ENCODE measurements around the gene LPP. TPM values are rescaled to one million over a fixed set of nuclear protein-coding genes. Genes with fewer than 3 reads are reported as not detected.

LPP gene
- total and polyA plus RNA-seq, 2 of the 4 experiments (the other 2 are of a cell fraction): 16.0 to 130 TPM

- Histone ChIP-seq H4K8ac (ENCODE audit: low read depth in 2 of 2, low read length in 2 of 2) (no peak overlapping the region), H3K4me1 (ENCODE audit: control insufficient read depth, insufficient read depth, low read length) (no peaks in the 10 kb centered on the region), H3K36me3 (ENCODE audit: control insufficient read depth, insufficient read depth, low read length) (peaks cover 5% of the 10 kb centered on the region; the same call in 1 of the 2 replicates), H3K9ac (ENCODE audit: low read depth, low read length) (no peak overlapping the region), H3K79me1 (ENCODE audit: low read depth in 1 of 2, low read length in 2 of 2) (peaks cover 29 to 61% of the 10 kb centered on the region in 2 experiments), H3K4me3 (ENCODE audit: insufficient read depth, low read depth, low read length) (no peak overlapping the region), H3K9me1 (ENCODE audit: insufficient read depth, low read length) (no peaks in the 10 kb centered on the region), H3K56ac (ENCODE audit: extremely low read depth, insufficient read depth, low read length) (no peak overlapping the region), H2AK9ac (replicated peaks; ENCODE audit: low read depth, low read length, poor library complexity) (no peak overlapping the region), H2BK5ac (ENCODE audit: low read depth, low read length, poor library complexity, severe bottlenecking) (no peak overlapping the region), H3K4ac (ENCODE audit: low read depth, low read length) (no peak overlapping the region), H3K9me3 (ENCODE audit: control insufficient read depth, insufficient read depth, low read length) (0 out of 2 replicates have a peak, but pooled peaks cover 2% of the 10 kb centered on the region), H3K27me3 (ENCODE audit: control insufficient read depth, insufficient read depth, low read length) (no peaks in the 10 kb centered on the region), H2BK120ac (ENCODE audit: low read depth, low read length) (no peak overlapping the region), H2AK5ac (ENCODE audit: low read depth, low read length) (no peak overlapping the region), H4K5ac (ENCODE audit: low read depth, low read length) (no peak overlapping the region), H3K27ac (ENCODE audit: insufficient read depth, low read length) (no peak overlapping the region), H3K4me2 (ENCODE audit: low read depth, low read length) (no peak overlapping the region), H2AFZ (replicated peaks; ENCODE audit: low read length, poor library complexity) (no peak overlapping the region), H3K18ac (ENCODE audit: low read depth, low read length) (no peak overlapping the region), H4K91ac (ENCODE audit: insufficient read depth, low read depth, low read length) (no peak overlapping the region), H3K14ac (replicated peaks; ENCODE audit: low read depth, low read length) (no peak overlapping the region), H3K23ac (ENCODE audit: low read depth, low read length) (no peak overlapping the region), H2BK15ac (ENCODE audit: low read depth, low read length) (no peak overlapping the region), H4K20me1 (ENCODE audit: insufficient read depth, low read length) (peaks cover 9% of the 10 kb centered on the region; the same call in 1 of the 2 replicates), H2BK20ac (ENCODE audit: low read depth, low read length) (no peak overlapping the region)
- DNase-seq: no peak
- dilution Hi-C loops (cut with HindIII; ENCODE audit: low sequenced_read_pairs, unreplicated experiment): no loop called here
- in situ Hi-C loops (cut with MboI; ENCODE audit: low sequenced_read_pairs): no loop called here
- intact Hi-C loops (cut with micrococcal nuclease): no loop called here
- WGBS, 2 experiments (ENCODE audit: extremely low coverage in 2 of 2, insufficient read length in 1 of 2): no CpG with 5 or more reads among the region's 3 CpGs
- ChIA-PET CTCF (interaction anchor here (0.8 kb wide), 1 partner anchor 12 kb away, joined by 3 read pairs; no protein-coding TSS in a partner anchor), POLR2A (ENCODE audit: unreplicated experiment) (no interaction called here)
- no peak for ATAC-seq (ENCODE audit: low read depth)
- TF ChIP-seq CTCF (conservative IDR thresholded peaks at IDR 0.05; ENCODE audit: low read depth, low read length): no peak
- BruUV-seq (replicated peaks): no TSS peak
Observed at GRCh38 chr3:188446766-188447165, 292.8 kb downstream of the LPP start.
